Heart right ventricle (tissue), 16 donors: ENCODE data around the gene TNFAIP8L3. TPM values are rescaled to one million over a fixed set of nuclear protein-coding genes. Genes with fewer than 3 reads are reported as not detected.

Source experiments
- ATAC-seq, 8 donors: fragments of 200-7000 bp; cut with Tn5 transposase; one replicate each; pipeline ENCODE4 v1.9.1; 2020; ENCODE audit warnings: mild to moderate bottlenecking in 8 of 8, moderate library complexity in 8 of 8, moderate number of reproducible peaks in 1 of 8
- DNase-seq, 2 donors: peaks; one replicate each; pipeline ENCODE4 v3.0.0-alpha.2; 2020
- H3K27ac ChIP-seq, 10 donors: fragments of 200-600 bp; sonication (generic) in 2 of 10; one replicate each; pipeline versions ENCODE4 v1.5.0 to v1.8.0; 2020 to 2022; ENCODE audit warnings: mild to moderate bottlenecking in 3 of 10
- H3K27me3 ChIP-seq, 7 donors: fragments of 200-600 bp; one replicate each; pipeline ENCODE4 v1.8.0; 2021 to 2022; ENCODE audit warnings: mild to moderate bottlenecking in 2 of 7
- H3K36me3 ChIP-seq, 9 donors: fragments of 200-600 bp; sonication (generic) in 1 of 9; one replicate each; pipeline versions ENCODE4 v1.5.0 to v1.8.0; 2020 to 2022; ENCODE audit warnings: mild to moderate bottlenecking in 2 of 9
- H3K4me1 ChIP-seq, 9 donors: fragments of 200-600 bp; sonication (generic) in 1 of 9; one replicate each; pipeline versions ENCODE4 v1.5.0 to v1.8.0; 2020 to 2022; ENCODE audit warnings: mild to moderate bottlenecking in 4 of 9
- H3K4me3 ChIP-seq, 10 donors: fragments of 200-600 bp; sonication (generic) in 2 of 10; one replicate each; pipeline versions ENCODE4 v1.5.0 to v1.8.0; 2020 to 2022; ENCODE audit warnings: mild to moderate bottlenecking in 7 of 10, moderate library complexity in 2 of 10
- H3K9me3 ChIP-seq, 11 donors: fragments of 200-600 bp in 10 of 11; sonication (generic) in 2 of 11; one replicate each; pipeline versions ENCODE4 v1.5.0 to v1.8.0; 2013 to 2022; ENCODE audit warnings: mild to moderate bottlenecking in 2 of 11, control low read depth in 1 of 11, moderate library complexity in 1 of 11
- CTCF ChIP-seq, 9 donors: fragments of 200-600 bp; sonication (generic) in 2 of 9; IDR thresholded peaks; one replicate each; pipeline versions ENCODE4 v1.5.0 to v1.8.0; 2021 to 2022; ENCODE audit warnings: antibody characterized with exemption in 9 of 9, mild to moderate bottlenecking in 5 of 9, moderate library complexity in 1 of 9
- WGBS, 2 donors: extraction: QIAGEN DNeasy Blood & Tissue Kit; methylation state at CpG; one replicate each; pipeline ENCODE4 v1.1.7; 2013; ENCODE audit warnings: inconsistent platforms in 1 of 2; 5-methylcytosine and 5-hydroxymethylcytosine counted together
- intact Hi-C, 10 donors: fragments of 100-400 bp; cut with DNase I; formaldehyde crosslinking; loops; one replicate each; pipeline versions ENCODE4 v1.11.1 to v1.14.2; 2022
- polyA plus RNA-seq, 2 donors: library from polyadenylated mRNA; stranded (reverse); fragments of 200-250 nt; gene quantifications; one replicate each; pipeline ENCODE4 v1.2.3, GENCODE V29; 2013
- total RNA-seq, 10 donors: library from RNA; stranded (reverse); fragmentation: NEBNext Ultra II Directional in 3 of 10; extraction: Animal tissue kit (Norgen Biotek cat#: 25700) in 3 of 10; gene quantifications; one replicate each; pipeline versions ENCODE4 v1.2.1 to v1.2.4, GENCODE V29; 2021 to 2023
- donor health status: Arrhythmogenic right ventricular cardiomyopathy.
- donor health status: ischemic (EF 13 %, LVEDD 7.1; RV severe dilation, severe dysfunction).
- donor health status: healthy with polysubstance abuse.
- donor health status: DM: no; HTN: yes; CAD: no.
- donor health status: DM: no; HTN: no; CAD: no.
- donor health status: ischemic (EF 25% LVEDD 6.9; RV normal size, moderate dysfunction).
- donor health status: ischemic (EF 25% LVEDD 5.7; RV mildly dilated, moderate dysfunction).
- donor health status: healthy.
- donor health status: DM: yes; HTN: yes; CAD: no.
- donor health status: Ischemic cardiomyopathy.
- donor health status: ischemic (EF 35%, LVEDD 5.7; RV mildly dilated, moderate dysfunction).
- donor health status: nonischemic (EF 11% LVEDD 7.7; RV severe dilation, severe dysfunction).
- donor health status: DM: yes; HTN: yes; CAD: no.
- donor health status: PGD.
- donor health status: ischemic (EF 29% LVEDD 5.4; RV normal size, mild dysfunction).
- donor health status: nonischemic (EF 23%, LVEDD 6.1; RV moderate dilation, normal function).

TNFAIP8L3 gene
- total and polyA plus RNA-seq, 12 donors, result 1.3 to 14.4 (median 3.4) TPM

- Histone ChIP-seq H3K36me3 (no peaks in the 10 kb centered on the region), H3K27ac (peak overlapping the region in 4 of 10 donors; percentile 28 to 48 (median 48)), H3K4me3 (no peak overlapping the region), H3K4me1 (peaks cover 13 to 45% (median 33%) of the 10 kb centered on the region in 9 donors), H3K9me3 (no peaks in the 10 kb centered on the region), H3K27me3 (no peaks in the 10 kb centered on the region)
- TF ChIP-seq CTCF (IDR thresholded peaks at IDR 0.05), result no peak
- ATAC-seq (peak; percentile 72 to 93 (median 88)), DNase-seq (peak; percentile 64 to 68)
- intact Hi-C loops, result loop anchor here in 1 of 10 donors (2.0 kb wide), 1 partner anchor 19 kb away; no protein-coding TSS in a partner anchor
- 13 to 20% methylated on average over 3 of the region's 3 CpGs for WGBS, 2 donors
Observed at GRCh38 chr15:51051776-51052175, 42.9 kb downstream of the TNFAIP8L3 start.

- Histone ChIP-seq H3K4me1 (peaks cover 13 to 50% (median 37%) of the 10 kb centered on the region in 9 donors), H3K27ac (no peak overlapping the region), H3K4me3 (no peak overlapping the region), H3K9me3 (no peaks in the 10 kb centered on the region), H3K27me3 (no peaks in the 10 kb centered on the region), H3K36me3 (no peaks in the 10 kb centered on the region)
- TF ChIP-seq CTCF (IDR thresholded peaks at IDR 0.05), result no peak
- ATAC-seq (peak in 1 of 8 donors; percentile 32), DNase-seq (no peak)
- 40 to 50% methylated on average over 2 of the region's 2 CpGs for WGBS, 2 donors
- intact Hi-C loops, result no loop called here
Observed at GRCh38 chr15:51049081-51049480, 45.6 kb downstream of the TNFAIP8L3 start.

GRCh38 chr15:51048308-51048707 lies 46.4 kb downstream of the TNFAIP8L3 start:
- no peaks in the 10 kb centered on the region for H3K9me3 ChIP-seq
- intact Hi-C loops, result no loop called here
- peak in 1 of 8 donors; percentile 14 for ATAC-seq
- no peak for TF ChIP-seq CTCF (IDR thresholded peaks at IDR 0.05)
- H3K27me3 ChIP-seq, result no peaks in the 10 kb centered on the region
- peaks cover 13 to 50% (median 37%) of the 10 kb centered on the region in 9 donors for H3K4me1 ChIP-seq
- no peak overlapping the region for H3K27ac ChIP-seq
- DNase-seq, result no peak
- H3K4me3 ChIP-seq, result no peak overlapping the region
- no peaks in the 10 kb centered on the region for H3K36me3 ChIP-seq

- no peak overlapping the region for H3K4me3 ChIP-seq
- no peak overlapping the region for H3K27ac ChIP-seq
- WGBS, 2 donors, result 48 to 50% methylated on average over 3 of the region's 3 CpGs
- intact Hi-C loops, result no loop called here
- H3K9me3 ChIP-seq, result no peaks in the 10 kb centered on the region
- H3K36me3 ChIP-seq, result no peaks in the 10 kb centered on the region
- H3K4me1 ChIP-seq, result peaks cover 3 to 40% (median 28%) of the 10 kb centered on the region in 9 donors
- ATAC-seq, result no peak
- peak; percentile 20 to 34 for DNase-seq
- no peaks in the 10 kb centered on the region for H3K27me3 ChIP-seq
- no peak for TF ChIP-seq CTCF (IDR thresholded peaks at IDR 0.05)
Observed at GRCh38 chr15:51046799-51047449, 47.8 kb downstream of the TNFAIP8L3 start.
